Amygdala (tissue), 56 donors: ENCODE data around the gene WNT7A.
A peak's percentile ranks its signal among the peaks of the same experiment; 100 is the strongest.

ENCODE experiments used
- DNase-seq, 56 donors: peaks; one replicate each; lab custom pipeline; 2025; lab: John Stamatoyannopoulos, UW

The WNT7A gene

GRCh38 chr3:13801361-13802204 is 78.3 kb downstream of the WNT7A start:
- peak in 1 of 56 donors; percentile 4 for DNase-seq

- DNase-seq: no peak
Measured at GRCh38 chr3:13800064-13800463, 79.8 kb downstream of the WNT7A start.

DNA sequence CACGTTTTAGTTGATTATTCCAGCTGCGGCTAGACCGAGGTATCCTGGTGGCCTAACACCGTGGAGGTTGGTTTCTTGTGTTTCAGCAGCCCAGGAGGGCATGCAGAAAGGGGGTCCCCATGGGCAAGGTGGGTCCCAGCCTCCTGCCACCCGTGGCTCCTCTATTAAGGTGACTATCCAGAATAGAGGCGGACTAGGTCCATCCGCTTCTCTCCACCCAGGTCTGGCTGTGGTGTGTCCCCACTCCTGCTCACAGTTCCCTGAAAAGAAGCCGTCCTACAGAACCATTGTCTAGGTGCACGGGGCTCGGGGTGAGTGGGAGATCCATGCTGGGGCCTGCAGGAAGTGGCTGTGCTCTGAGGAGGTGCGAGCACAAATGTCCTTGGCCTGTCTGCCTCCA is 81.5 kb downstream of the WNT7A start:
- DNase-seq: no peak

- DNase-seq: peak in 1 of 56 donors; percentile 21
Measured at GRCh38 chr3:13796701-13797460, 83.0 kb downstream of the WNT7A start.

GRCh38 chr3:13795816-13796215 is 84.1 kb downstream of the WNT7A start:
- no peak for DNase-seq

GRCh38 chr3:13794322-13794721 is 85.5 kb downstream of the WNT7A start:
- no peak for DNase-seq

DNA sequence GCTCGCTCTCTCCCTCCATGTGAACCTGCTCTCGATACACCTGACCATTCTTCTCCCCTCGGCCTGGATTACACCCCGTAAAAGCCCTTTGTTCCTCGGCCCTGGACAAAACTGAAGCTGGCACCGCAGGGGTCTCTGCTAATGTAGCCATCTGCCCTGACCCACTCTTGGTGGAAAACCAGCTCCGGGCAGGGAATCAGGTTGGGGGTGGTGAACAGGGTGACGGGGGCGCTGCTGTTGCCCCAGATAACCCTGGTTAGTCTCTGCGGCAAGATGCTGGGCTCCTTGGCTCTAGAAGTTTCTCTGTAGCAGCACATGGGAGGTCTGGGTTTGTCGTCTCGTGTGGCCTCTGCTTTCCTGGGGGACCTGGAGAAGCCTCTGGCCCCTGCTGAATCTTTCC is 86.4 kb downstream of the WNT7A start:
- no peak for DNase-seq

GRCh38 chr3:13792512-13793371 is 87.1 kb downstream of the WNT7A start:
- DNase-seq: peak in 22 of 56 donors; percentile 7 to 62 (median 39)

DNA sequence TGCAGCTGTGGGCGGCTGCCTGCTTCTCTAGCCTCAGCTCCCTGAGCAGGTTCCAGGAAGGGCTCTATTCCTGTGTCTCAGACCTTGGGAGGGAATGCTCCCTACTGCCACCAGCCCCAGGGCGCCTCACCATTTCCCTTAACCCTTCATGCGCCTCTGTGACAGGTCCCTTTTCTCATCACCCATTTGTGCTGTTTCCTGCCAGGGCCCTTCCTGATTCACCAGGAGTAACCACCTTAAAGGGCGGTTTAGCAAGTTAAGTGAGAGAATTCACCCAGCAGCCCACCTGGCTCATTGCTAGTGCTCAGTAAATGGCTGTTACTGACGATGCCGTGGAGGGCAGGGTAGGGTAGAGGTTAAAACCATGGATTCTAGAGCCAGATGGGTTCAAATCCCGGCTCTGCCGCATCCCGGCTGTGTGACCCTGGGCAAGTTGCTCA is 87.8 kb downstream of the WNT7A start:
- no peak for DNase-seq

GRCh38 chr3:13791198-13792050 is 88.4 kb downstream of the WNT7A start:
- peak in 1 of 56 donors; percentile 7 for DNase-seq

DNA sequence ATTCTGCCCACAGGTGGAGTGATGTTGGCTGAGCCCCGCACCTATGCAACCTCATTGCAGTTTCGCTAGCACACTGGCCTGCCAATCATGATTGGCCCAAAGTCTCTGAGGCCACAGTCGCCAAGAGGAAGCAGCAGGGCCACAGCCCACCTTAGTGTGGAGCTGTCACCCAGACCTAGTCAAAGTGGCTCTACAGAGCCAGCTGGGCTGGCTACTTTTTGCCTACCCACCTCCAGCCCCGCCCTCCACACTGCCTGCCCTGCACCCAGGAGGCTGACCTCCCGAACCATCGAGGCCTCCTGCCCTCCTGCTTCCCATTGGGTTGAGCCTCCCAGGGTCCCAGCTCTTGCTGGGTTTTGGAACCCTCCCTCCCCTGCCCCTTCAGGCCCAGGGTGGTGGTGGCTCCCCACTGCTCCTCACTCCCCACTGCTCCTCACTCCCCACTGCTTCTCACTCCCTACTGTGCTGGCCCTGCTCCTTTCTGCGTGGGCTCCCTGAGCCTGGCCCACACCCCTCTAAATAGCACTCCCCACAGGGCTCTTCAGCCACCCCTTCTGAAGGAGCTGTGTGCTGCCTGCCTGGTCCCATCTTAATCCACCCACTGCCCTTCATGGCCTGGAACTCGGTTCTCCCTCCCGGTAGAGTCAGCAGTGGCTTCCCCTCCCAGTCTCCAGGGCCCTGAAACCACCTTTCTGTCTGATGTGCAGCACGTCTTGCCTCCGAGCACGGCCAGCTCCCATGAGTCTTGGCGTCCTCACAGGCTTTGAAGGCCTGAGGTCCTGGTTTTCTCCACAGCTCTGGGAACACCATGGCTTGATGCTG is 89.3 kb downstream of the WNT7A start:
- peak in 6 of 56 donors; percentile 11 to 51 (median 33) for DNase-seq

GRCh38 chr3:13788522-13789424 is 91.1 kb downstream of the WNT7A start:
- DNase-seq: peak in 10 of 56 donors; percentile 4 to 46 (median 22)

- no peak for DNase-seq
Measured at GRCh38 chr3:13787533-13788132, 92.2 kb downstream of the WNT7A start.

DNA sequence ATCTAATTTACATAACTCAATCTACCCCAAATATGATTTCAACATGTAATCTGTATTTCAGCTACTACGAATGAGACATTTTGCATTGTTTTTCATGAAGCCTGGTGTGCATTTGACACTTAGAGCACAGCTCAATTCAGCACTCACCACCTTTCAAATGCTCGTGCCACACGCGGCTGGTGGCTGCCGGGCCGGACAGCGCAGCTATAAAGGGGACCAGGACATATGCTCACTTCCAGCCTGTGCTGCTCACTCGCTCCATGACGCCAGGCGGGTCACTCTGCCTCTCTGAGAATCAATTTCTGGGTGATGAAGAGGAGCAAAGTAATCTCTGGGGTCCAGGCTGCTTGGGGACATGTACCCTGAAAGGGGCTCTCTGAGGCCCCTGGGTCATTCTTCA is 93.1 kb downstream of the WNT7A start:
- DNase-seq: no peak

- peak in 19 of 56 donors; percentile 11 to 70 (median 45) for DNase-seq
Measured at GRCh38 chr3:13785853-13786436, 93.9 kb downstream of the WNT7A start.

DNA sequence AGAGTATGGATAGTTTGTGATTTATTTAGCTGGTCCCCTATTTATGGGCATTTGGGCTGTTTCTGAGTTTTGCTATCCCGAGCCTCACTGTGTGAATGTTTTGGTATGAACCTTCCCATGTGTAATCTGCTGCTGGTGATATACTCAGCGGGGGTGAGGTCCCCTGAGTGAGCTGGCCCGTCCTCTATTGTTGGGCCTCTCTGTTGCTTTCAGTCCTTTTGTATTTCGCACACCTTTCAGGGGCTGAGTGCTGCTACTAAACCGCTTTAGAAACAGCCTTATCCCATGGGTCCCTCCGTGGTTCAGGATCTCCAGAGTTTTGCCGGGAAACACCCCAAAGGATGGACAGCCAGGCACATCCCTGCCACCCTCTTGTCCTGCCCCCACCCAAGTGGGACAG is 94.5 kb downstream of the WNT7A start:
- no peak for DNase-seq

DNA sequence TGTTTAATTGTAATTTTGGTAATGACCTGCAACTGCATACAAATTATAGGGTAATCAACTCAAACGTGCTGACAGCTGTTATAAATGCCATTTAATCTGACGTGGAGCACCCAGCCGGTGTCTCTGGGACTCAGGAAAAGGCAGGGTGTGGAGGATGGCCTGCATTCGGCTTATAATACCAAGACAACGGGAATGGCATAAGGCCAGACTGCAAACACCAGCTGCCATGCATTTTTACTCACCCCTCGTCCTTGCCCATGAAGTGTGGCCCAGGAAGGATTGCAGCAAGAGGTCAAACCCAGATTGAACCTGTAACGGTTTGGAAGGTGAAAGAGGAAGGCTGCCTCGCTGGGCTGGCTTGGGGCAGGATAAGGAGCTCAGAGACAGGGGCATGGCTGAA is 96.4 kb downstream of the WNT7A start:
- DNase-seq: no peak
